ENCODE data around the gene PRAMEF20.

PRAMEF20 gene

DNA sequence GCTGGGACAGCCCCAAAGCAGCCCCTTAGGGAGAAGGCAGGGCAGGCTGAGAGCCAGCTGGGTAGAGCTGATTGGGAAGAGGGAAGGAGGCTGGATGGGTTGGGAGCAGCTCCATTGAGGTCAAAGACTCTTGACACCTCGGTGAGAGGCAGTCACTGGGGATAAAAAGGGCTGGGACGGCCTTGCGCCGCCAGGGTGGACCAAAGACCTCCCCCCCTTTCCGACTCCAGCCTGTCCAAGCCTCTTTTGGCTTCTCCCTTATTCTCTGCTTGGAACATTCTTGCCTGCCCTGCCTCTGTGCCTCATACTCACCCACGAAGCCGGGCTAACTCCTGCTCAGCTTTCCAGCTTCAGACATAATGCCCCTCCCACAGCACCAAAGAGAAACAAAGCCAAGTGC lies 52.4 kb downstream of the PRAMEF20 start:
- DNase-seq (ENCODE audit: low spot score), result no peak

DNA sequence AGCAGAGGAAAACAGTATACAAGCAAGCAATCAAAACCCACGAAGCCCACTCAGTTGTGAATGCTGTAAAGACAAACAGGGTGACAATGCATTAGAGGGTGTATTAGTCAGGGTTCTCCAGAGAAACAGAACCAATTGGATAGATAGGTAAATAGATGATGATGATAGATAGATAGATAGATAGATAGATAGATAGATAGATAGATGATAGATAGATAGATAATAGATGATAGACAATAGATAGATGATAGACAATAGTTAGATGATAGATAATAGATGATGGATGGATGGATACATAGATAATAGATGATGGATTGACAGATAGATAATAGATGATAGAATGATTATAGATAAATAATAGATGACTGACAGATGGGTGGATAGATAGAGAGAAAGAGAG lies 55.3 kb downstream of the PRAMEF20 start:
- no peak for DNase-seq (ENCODE audit: low spot score)

DNA sequence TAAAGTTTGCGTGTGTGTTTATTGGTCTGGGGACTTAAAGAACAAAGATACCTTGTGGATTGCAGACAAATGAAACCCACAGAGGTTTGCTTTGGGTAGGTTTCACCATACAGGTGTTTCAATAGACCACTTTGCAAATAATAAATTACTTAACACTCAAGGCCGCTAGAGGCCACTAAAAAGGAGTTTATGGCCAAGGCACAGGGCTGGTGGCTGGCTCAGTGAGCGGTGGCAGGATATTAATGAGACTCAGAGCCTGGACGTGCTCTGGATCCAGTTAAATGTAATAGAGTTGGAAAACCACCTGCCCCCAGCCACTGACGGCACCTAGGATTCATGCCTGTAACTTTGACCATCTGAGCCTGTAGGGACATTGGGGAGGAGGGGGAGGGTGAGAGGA lies 59.1 kb downstream of the PRAMEF20 start:
- DNase-seq (ENCODE audit: low spot score), result peak; percentile 35
